ENCODE data around the gene HEY2. TPM values are rescaled to one million over a fixed set of nuclear protein-coding genes. Genes with fewer than 3 reads are reported as not detected.
"Not testable (repeated sequence)": the region's sequence is repeated elsewhere in the genome, so short reads cannot be mapped to it uniquely, and the experiment has no call there.

The HEY2 gene
- 1 to 10 TPM in 2 of 3 donors, under 1 TPM in 1; 0.58 to 2.9 (median 1.5) TPM for total RNA-seq
- long read RNA-seq, donor 1, partial matches to known transcripts: 1 of 5 reads
- long read RNA-seq, donor 1, other reads (novel, unspliced or antisense): 1 of 5 reads
- long read RNA-seq, donor 2: 0 reads

- peak within 1 kb of the TSS; percentile 23 for H3K4me3 ChIP-seq
- H3K36me3 ChIP-seq (ENCODE audit: low read depth): no peaks in the 10 kb centered on the region
- intact Hi-C loops (cut with DNase I, micrococcal nuclease): no loop called here
- peaks cover 24% of the 10 kb centered on the region for H3K4me1 ChIP-seq (ENCODE audit: low read depth)
- DNase-seq: peak; percentile 91 to 95 (median 92)
- peak; percentile 99 for ATAC-seq
- H3K9me3 ChIP-seq: no peaks in the 10 kb centered on the region
- no peak for TF ChIP-seq CTCF (IDR thresholded peaks at IDR 0.05)
Observed at GRCh38 chr6:125749173-125749864, at the start of gene HEY2. Gene HEY2 (plus strand): TSS chr6:125749632. CDS start chr6:125749777, 145 bp downstream.

- TF ChIP-seq CTCF (IDR thresholded peaks at IDR 0.05): no peak
- no peak for ATAC-seq
- intact Hi-C loops (cut with DNase I, micrococcal nuclease): no loop called here
- Histone ChIP-seq H3K36me3 (ENCODE audit: low read depth) (no peaks in the 10 kb centered on the region), H3K4me3 (no peak overlapping the region), H3K9me3 (no peaks in the 10 kb centered on the region), H3K4me1 (ENCODE audit: low read depth) (no peaks in the 10 kb centered on the region)
- DNase-seq: no peak
Observed at GRCh38 chr6:125700581-125701353, 48.7 kb upstream of the HEY2 start.

- Histone ChIP-seq H3K4me3 (no peak overlapping the region), H3K36me3 (ENCODE audit: low read depth) (no peaks in the 10 kb centered on the region), H3K4me1 (ENCODE audit: low read depth) (no peaks in the 10 kb centered on the region), H3K9me3 (no peaks in the 10 kb centered on the region)
- ATAC-seq (no peak), DNase-seq (no peak)
- intact Hi-C loops (cut with DNase I, micrococcal nuclease): no loop called here
- TF ChIP-seq CTCF (IDR thresholded peaks at IDR 0.05): no peak
Observed at GRCh38 chr6:125701354-125701668, 48.1 kb upstream of the HEY2 start.

GRCh38 chr6:125703882-125704281 lies 45.5 kb upstream of the HEY2 start:
- H3K4me3 ChIP-seq; intact Hi-C loops (cut with DNase I, micrococcal nuclease); H3K4me1 ChIP-seq (ENCODE audit: low read depth); H3K9me3 ChIP-seq; DNase-seq; H3K36me3 ChIP-seq (ENCODE audit: low read depth); ATAC-seq: not testable (repeated sequence)

- Histone ChIP-seq H3K4me1 (ENCODE audit: low read depth) (no peaks in the 10 kb centered on the region), H3K9me3 (no peaks in the 10 kb centered on the region), H3K36me3 (ENCODE audit: low read depth) (no peaks in the 10 kb centered on the region), H3K4me3 (no peak overlapping the region)
- DNase-seq (no peak), ATAC-seq (no peak)
- TF ChIP-seq CTCF (IDR thresholded peaks at IDR 0.05): no peak
- intact Hi-C loops (cut with DNase I, micrococcal nuclease): no loop called here
Observed at GRCh38 chr6:125707615-125708243, 41.7 kb upstream of the HEY2 start.
